NCI-H1694 treated with DMSO at 0.1 percent for 48 hours (cell line): ENCODE measurements around the gene TMEM178A.
"Not testable (repeated sequence)": the region's sequence is repeated elsewhere in the genome, so short reads cannot be mapped to it uniquely, and the experiment has no call there.

Experiments
- DNase-seq: peaks from one replicate; lab custom pipeline; 2025; lab: John Stamatoyannopoulos, UW

The TMEM178A gene

GRCh38 chr2:39715822-39716221, 50.1 kb downstream of the TMEM178A start:
- no peak for DNase-seq

- peak; percentile 51 for DNase-seq
These were observed 51.4 kb downstream of the TMEM178A start for GRCh38 chr2:39717067-39717466.

GRCh38 chr2:39718483-39718882, 52.8 kb downstream of the TMEM178A start:
- DNase-seq, result no peak

- DNase-seq, result no peak
These were observed 53.6 kb downstream of the TMEM178A start for GRCh38 chr2:39719317-39719716.

- no peak for DNase-seq
These were observed 55.3 kb downstream of the TMEM178A start for GRCh38 chr2:39720970-39721369.

GRCh38 chr2:39723497-39723896, 57.8 kb downstream of the TMEM178A start:
- no peak for DNase-seq

- DNase-seq, result no peak
These were observed 58.5 kb downstream of the TMEM178A start for GRCh38 chr2:39723946-39724827.

- DNase-seq, result no peak
These were observed 59.1 kb downstream of the TMEM178A start for GRCh38 chr2:39724828-39725144.

- DNase-seq, result no peak
These were observed 59.7 kb downstream of the TMEM178A start for GRCh38 chr2:39725401-39725800.

- DNase-seq, result not testable (repeated sequence)
These were observed 62.4 kb downstream of the TMEM178A start for GRCh38 chr2:39728085-39728484.

GRCh38 chr2:39728941-39729351, 63.2 kb downstream of the TMEM178A start:
- peak; percentile 20 for DNase-seq

- DNase-seq, result no peak
These were observed 64.6 kb downstream of the TMEM178A start for GRCh38 chr2:39730276-39730675.

GRCh38 chr2:39730685-39731302, 65.1 kb downstream of the TMEM178A start:
- DNase-seq, result peak; percentile 50

GRCh38 chr2:39731546-39731945, 65.8 kb downstream of the TMEM178A start:
- no peak for DNase-seq

GRCh38 chr2:39732482-39732881, 66.8 kb downstream of the TMEM178A start:
- DNase-seq, result peak; percentile 41

- no peak for DNase-seq
These were observed 67.5 kb downstream of the TMEM178A start for GRCh38 chr2:39733070-39733674.

- no peak for DNase-seq
These were observed 68.7 kb downstream of the TMEM178A start for GRCh38 chr2:39734445-39734844.

GRCh38 chr2:39735648-39736047, 69.9 kb downstream of the TMEM178A start:
- no peak for DNase-seq

- DNase-seq, result no peak
These were observed 70.9 kb downstream of the TMEM178A start for GRCh38 chr2:39736640-39737039.

- no peak for DNase-seq
These were observed 71.9 kb downstream of the TMEM178A start for GRCh38 chr2:39737661-39738060.

- no peak for DNase-seq
These were observed 73.2 kb downstream of the TMEM178A start for GRCh38 chr2:39738936-39739335.

GRCh38 chr2:39739386-39739785, 73.7 kb downstream of the TMEM178A start:
- DNase-seq, result no peak

- no peak for DNase-seq
These were observed 76.2 kb downstream of the TMEM178A start for GRCh38 chr2:39741871-39742270.
